H9 (cell line): ENCODE measurements around the gene DGKB. TPM values are rescaled to one million over a fixed set of nuclear protein-coding genes. Genes with fewer than 3 reads are reported as not detected.

Source experiments
- DNase-seq: peaks from one replicate; pipeline ENCODE4 v3.0.0-alpha.2; 2017
- H2AFZ ChIP-seq: one replicate; pipeline ENCODE4 v1.6.1; 2013; ENCODE audit warnings: mild to moderate bottlenecking, low read length, control low read depth, moderate library complexity
- H2AK5ac ChIP-seq: 2 replicates; pipeline ENCODE4 v1.6.1; 2013; ENCODE audit warnings: low read length, control low read depth, mixed read lengths; ENCODE audit not compliant: insufficient read length
- H2BK120ac ChIP-seq: one replicate; pipeline ENCODE4 v1.6.1; 2013; ENCODE audit warnings: low read depth, mild to moderate bottlenecking, low read length, control low read depth, inconsistent platforms; ENCODE audit not compliant: poor library complexity, severe bottlenecking
- H2BK12ac ChIP-seq: 2 replicates; pipeline ENCODE4 v1.6.1; 2013; ENCODE audit warnings: low read length, control low read depth, mixed read lengths, low read depth; ENCODE audit not compliant: insufficient read length
- H2BK15ac ChIP-seq: 2 replicates; pipeline ENCODE4 v1.6.1; 2013; ENCODE audit warnings: low read depth, low read length, control low read depth
- H2BK20ac ChIP-seq: one replicate; pipeline ENCODE4 v1.6.1; 2013; ENCODE audit warnings: low read depth, mild to moderate bottlenecking, low read length, control low read depth, inconsistent platforms; ENCODE audit not compliant: poor library complexity, severe bottlenecking
- H2BK5ac ChIP-seq: 2 replicates; pipeline ENCODE4 v1.6.1; 2013; ENCODE audit warnings: low read length, control low read depth, mixed read lengths; ENCODE audit not compliant: insufficient read length
- H3K14ac ChIP-seq: 2 replicates; pipeline ENCODE4 v1.6.1; 2013; ENCODE audit warnings: low read length, control low read depth; ENCODE audit not compliant: insufficient read depth
- H3K18ac ChIP-seq: 2 replicates; pipeline ENCODE4 v1.6.1; 2013; ENCODE audit warnings: low read depth, mild to moderate bottlenecking, mixed read lengths, low read length, control low read depth; ENCODE audit not compliant: insufficient read length
- H3K23ac ChIP-seq: 2 replicates; pipeline ENCODE4 v1.6.1; 2013; ENCODE audit warnings: low read length, control low read depth, mixed read lengths, low read depth; ENCODE audit not compliant: insufficient read length
- H3K23me2 ChIP-seq: 2 replicates; pipeline ENCODE4 v1.6.1; 2013; ENCODE audit warnings: low read depth, mild to moderate bottlenecking, mixed read lengths, low read length, control low read depth; ENCODE audit not compliant: insufficient read length, poor library complexity, severe bottlenecking
- H3K27ac ChIP-seq: 2 replicates; pipeline ENCODE4 v1.5.1; 2013; ENCODE audit warnings: low read length, control low read depth, mixed read lengths, low read depth; ENCODE audit not compliant: insufficient read length
- H3K27me3 ChIP-seq: 2 replicates; pipeline ENCODE4 v1.6.1; 2013; ENCODE audit warnings: low read length, control low read depth, inconsistent platforms; ENCODE audit not compliant: insufficient read depth
- H3K4ac ChIP-seq: 2 replicates; pipeline ENCODE4 v1.6.1; 2013; ENCODE audit warnings: low read depth, mild to moderate bottlenecking, control low read depth, inconsistent platforms, low read length, moderate library complexity
- H3K4me1 ChIP-seq: 2 replicates; pipeline ENCODE4 v1.6.1; 2013; ENCODE audit warnings: low read length, control low read depth, inconsistent platforms; ENCODE audit not compliant: insufficient read depth
- H3K4me2 ChIP-seq: 2 replicates; pipeline ENCODE4 v1.6.1; 2013; ENCODE audit warnings: low read length, control low read depth, mixed read lengths; ENCODE audit not compliant: insufficient read length, insufficient read depth
- H3K56ac ChIP-seq: 2 replicates; pipeline ENCODE4 v1.6.1; 2013; ENCODE audit warnings: low read depth, mild to moderate bottlenecking, mixed read lengths, low read length, control low read depth; ENCODE audit not compliant: insufficient read length
- H3K79me1 ChIP-seq: 2 replicates; pipeline ENCODE4 v1.6.1; 2013; ENCODE audit warnings: low read depth, mild to moderate bottlenecking, moderate library complexity, low read length, control low read depth, inconsistent platforms; ENCODE audit not compliant: insufficient read depth, poor library complexity, severe bottlenecking
- H3K79me2 ChIP-seq: 2 replicates; pipeline ENCODE4 v1.6.1; 2013; ENCODE audit warnings: low read length, control low read depth, inconsistent platforms; ENCODE audit not compliant: insufficient read depth
- H3K9ac ChIP-seq: 2 replicates; pipeline ENCODE4 v1.6.1; 2013; ENCODE audit warnings: low read length, control low read depth, mixed read lengths; ENCODE audit not compliant: insufficient read length; ENCODE audit errors: extremely low read depth
- H3K9me3 ChIP-seq: one replicate; pipeline ENCODE4 v1.6.1; 2013; ENCODE audit warnings: low read depth, low read length, inconsistent platforms; ENCODE audit not compliant: control insufficient read depth
- H3T11ph ChIP-seq: one replicate; pipeline ENCODE4 v1.6.1; 2013; ENCODE audit warnings: mild to moderate bottlenecking, low read length, control low read depth, inconsistent platforms
- H4K20me1 ChIP-seq: one replicate; pipeline ENCODE4 v1.6.1; 2013; ENCODE audit not compliant: control insufficient read depth, insufficient read length, insufficient read depth
- H4K5ac ChIP-seq: 2 replicates; pipeline ENCODE4 v1.6.1; 2013; ENCODE audit warnings: low read depth, mild to moderate bottlenecking, mixed read lengths, low read length, control low read depth; ENCODE audit not compliant: insufficient read length
- H4K8ac ChIP-seq: replicated peaks from 2 replicates; pipeline ENCODE4 v1.6.1; 2013; ENCODE audit warnings: low read length, control low read depth, mixed read lengths, low read depth; ENCODE audit not compliant: insufficient read length
- H4K91ac ChIP-seq: 2 replicates; pipeline ENCODE4 v1.6.1; 2013; ENCODE audit warnings: low read depth, mild to moderate bottlenecking, moderate library complexity, mixed read lengths, low read length, control low read depth; ENCODE audit not compliant: insufficient read length
- H3K27ac Mint-ChIP-seq, 3 experiments: 2 replicates in 2 of 3; 3 replicates in 1 of 3; pipeline ENCODE4 v1.8.0; 2020 to 2021; ENCODE audit warnings: mixed read lengths in 3 of 3, mild to moderate bottlenecking in 1 of 3, moderate library complexity in 1 of 3
- H3K27me3 Mint-ChIP-seq: 2 replicates; pipeline ENCODE4 v1.8.0; 2021; ENCODE audit warnings: low read depth, mild to moderate bottlenecking, moderate library complexity, mixed read lengths
- H3K36me3 Mint-ChIP-seq, 3 experiments: 2 replicates in 2 of 3; 3 replicates in 1 of 3; pipeline ENCODE4 v1.8.0; 2020 to 2021; ENCODE audit warnings: low read depth in 3 of 3, mixed read lengths in 3 of 3; ENCODE audit not compliant: insufficient read depth in 1 of 3
- H3K4me1 Mint-ChIP-seq, 2 experiments: 2 replicates each; pipeline ENCODE4 v1.8.0; 2020; ENCODE audit warnings: mixed read lengths in 2 of 2
- H3K4me3 Mint-ChIP-seq, 2 experiments: 2 replicates in 1 of 2; 3 replicates in 1 of 2; pipeline ENCODE4 v1.8.0; 2020 to 2021; ENCODE audit warnings: mild to moderate bottlenecking in 2 of 2, mixed read lengths in 2 of 2, moderate library complexity in 1 of 2
- H3K9me3 Mint-ChIP-seq, 2 experiments: 2 replicates in 1 of 2; 3 replicates in 1 of 2; pipeline ENCODE4 v1.8.0; 2020; ENCODE audit warnings: mild to moderate bottlenecking in 2 of 2, mixed read lengths in 2 of 2, moderate library complexity in 1 of 2
- WGBS: extraction: QIAGEN DNeasy Blood & Tissue Kit; methylation state at CpG from one replicate; pipeline ENCODE4 v1.1.7; 2013; ENCODE audit warnings: missing lambda C conversion rate, low lambda C conversion rate, mixed read lengths; ENCODE audit not compliant: insufficient read length; ENCODE audit errors: extremely low coverage; 5-methylcytosine and 5-hydroxymethylcytosine counted together
- total RNA-seq: library from RNA; stranded (reverse); gene quantifications from 2 replicates; pipeline ENCODE4 v1.2.1, GENCODE V29; 2021
- TF ChIP-seq, protein P1 (sequence below): fragments of 200-600 bp; sonication (generic); conservative IDR thresholded peaks from 3 replicates; pipeline ENCODE4 v1.8.0; 2021; ENCODE audit warnings: antibody characterized with exemption, mild to moderate bottlenecking

Gene DGKB
- total RNA-seq, 1 experiment from 2014 or later, result 0.26 TPM

DNA sequence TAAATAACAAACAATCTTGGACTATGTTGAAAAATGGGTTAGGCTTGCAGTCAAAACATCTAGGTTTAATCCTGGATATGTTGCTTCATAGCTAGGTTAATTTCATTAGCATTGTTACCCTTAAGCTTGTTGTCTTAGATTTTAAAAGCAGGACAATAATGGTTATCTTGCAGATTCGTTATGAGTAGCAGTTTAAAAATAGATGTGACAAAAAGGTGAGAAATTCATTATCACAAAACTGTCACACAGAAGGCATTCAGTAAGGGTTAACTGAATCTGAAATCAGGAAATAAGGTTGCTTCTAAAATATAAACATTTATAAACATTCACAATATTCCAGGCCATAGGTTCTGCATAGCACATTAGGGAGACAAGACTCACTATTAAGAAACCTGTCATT, 483.9 kb downstream of the DGKB start:
- Histone ChIP-seq H4K8ac (no peak overlapping the region), H2BK120ac (no peak overlapping the region), H2BK15ac (no peak overlapping the region), H3K4ac (no peak overlapping the region), H2AK5ac (no peak overlapping the region), H3K14ac (no peak overlapping the region), H3K23me2 (no peaks in the 10 kb centered on the region), H2BK5ac (no peak overlapping the region), H3K9me3 (no peaks in the 10 kb centered on the region), H3K56ac (no peak overlapping the region), H3K23ac (no peak overlapping the region), H3T11ph (no peak overlapping the region), H3K27me3 (no peaks in the 10 kb centered on the region), H3K18ac (no peak overlapping the region), H4K20me1 (no peaks in the 10 kb centered on the region), H3K79me1 (no peaks in the 10 kb centered on the region), H2BK20ac (no peak overlapping the region), H3K4me2 (no peak overlapping the region), H4K5ac (no peak overlapping the region), H3K9ac (no peak overlapping the region), H4K91ac (no peak overlapping the region), H2BK12ac (no peak overlapping the region), H3K4me1 (no peaks in the 10 kb centered on the region), H3K79me2 (no peaks in the 10 kb centered on the region), H3K27ac (no peak overlapping the region), H2AFZ (no peak overlapping the region)
- TF ChIP-seq, protein P1, sequence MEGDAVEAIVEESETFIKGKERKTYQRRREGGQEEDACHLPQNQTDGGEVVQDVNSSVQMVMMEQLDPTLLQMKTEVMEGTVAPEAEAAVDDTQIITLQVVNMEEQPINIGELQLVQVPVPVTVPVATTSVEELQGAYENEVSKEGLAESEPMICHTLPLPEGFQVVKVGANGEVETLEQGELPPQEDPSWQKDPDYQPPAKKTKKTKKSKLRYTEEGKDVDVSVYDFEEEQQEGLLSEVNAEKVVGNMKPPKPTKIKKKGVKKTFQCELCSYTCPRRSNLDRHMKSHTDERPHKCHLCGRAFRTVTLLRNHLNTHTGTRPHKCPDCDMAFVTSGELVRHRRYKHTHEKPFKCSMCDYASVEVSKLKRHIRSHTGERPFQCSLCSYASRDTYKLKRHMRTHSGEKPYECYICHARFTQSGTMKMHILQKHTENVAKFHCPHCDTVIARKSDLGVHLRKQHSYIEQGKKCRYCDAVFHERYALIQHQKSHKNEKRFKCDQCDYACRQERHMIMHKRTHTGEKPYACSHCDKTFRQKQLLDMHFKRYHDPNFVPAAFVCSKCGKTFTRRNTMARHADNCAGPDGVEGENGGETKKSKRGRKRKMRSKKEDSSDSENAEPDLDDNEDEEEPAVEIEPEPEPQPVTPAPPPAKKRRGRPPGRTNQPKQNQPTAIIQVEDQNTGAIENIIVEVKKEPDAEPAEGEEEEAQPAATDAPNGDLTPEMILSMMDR, result no peak
- Mint-ChIP-seq H3K4me3 (no peak overlapping the region), H3K27ac (no peak overlapping the region), H3K36me3 (peaks cover 0 to 6% (median 0%) of the 10 kb centered on the region in 3 experiments; a peak in 2 of 7 replicates), H3K9me3 (no peaks in the 10 kb centered on the region), H3K4me1 (peaks cover 0 to 4% of the 10 kb centered on the region in 2 experiments; a peak in 2 of 4 replicates), H3K27me3 (no peaks in the 10 kb centered on the region)
- DNase-seq, result no peak
- no CpG with 5 or more reads among the region's 1 CpG for WGBS
